ENCODE measurements around the gene LHX3. TPM values are rescaled to one million over a fixed set of nuclear protein-coding genes. Genes with fewer than 3 reads are reported as not detected.
A peak's percentile ranks its signal among the peaks of the same experiment; 100 is the strongest.

Gene LHX3
- total and polyA plus RNA-seq, 2 of the 8 experiments (the other 6 are each of a cell fraction or from before 2014, with no cell fraction given), result 0.02 TPM; not detected in 1

DNA sequence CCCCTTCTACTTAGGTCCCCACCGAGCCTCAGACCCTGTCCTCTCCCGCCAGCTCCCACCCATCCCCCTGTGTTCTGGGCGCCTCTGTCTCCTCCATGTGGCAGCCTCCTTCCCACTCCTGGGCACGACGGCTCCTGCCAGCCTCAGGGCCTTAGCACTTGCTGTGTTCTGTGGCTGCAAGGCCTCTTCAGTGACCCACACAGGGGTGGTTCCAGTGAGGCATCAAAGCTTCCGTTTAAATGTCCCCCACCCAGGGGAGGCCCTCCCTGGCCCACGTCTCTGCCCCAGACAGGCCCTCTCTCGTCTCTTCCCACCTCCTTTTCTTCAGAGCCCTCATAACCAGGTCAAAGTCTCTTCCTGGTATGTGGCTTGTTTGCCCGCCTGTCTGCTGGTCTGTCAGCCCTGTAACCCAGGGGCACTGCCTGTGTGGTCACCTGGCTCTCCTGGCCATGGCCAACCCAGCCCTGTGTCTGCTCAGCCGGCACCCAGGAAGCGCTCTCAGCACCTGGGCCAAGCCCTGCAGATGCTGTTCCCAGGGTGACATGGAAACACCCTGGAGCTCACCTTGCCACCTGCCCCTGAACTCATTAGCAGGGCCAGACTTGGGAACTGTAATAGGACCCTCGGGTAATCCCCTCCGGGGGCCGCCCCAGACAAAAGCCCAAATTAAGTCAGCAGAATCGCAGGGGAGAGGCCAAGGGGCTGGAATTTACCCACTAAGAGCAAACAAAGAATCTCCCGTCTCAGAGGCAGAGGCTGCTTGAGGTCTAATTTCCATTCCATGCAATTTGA lies 33.7 kb downstream of the LHX3 start (continued):
- TF ChIP-seq CHD7 (IDR thresholded peaks at IDR 0.05; ENCODE audit: insufficient replicate concordance, low read length) (no peak), TBP (IDR thresholded peaks at IDR 0.05; ENCODE audit: low read depth, low read length) (no peak), MAX (IDR thresholded peaks at IDR 0.05) (no peak), CREB1 (IDR thresholded peaks at IDR 0.05) (no peak), SRF (IDR thresholded peaks at IDR 0.05; ENCODE audit: low read depth, low read length) (0 out of 2 replicates have a peak, but pooled peaks have one; percentile 27), JUND (IDR thresholded peaks at IDR 0.05; ENCODE audit: low read length) (no peak), TEAD4 (IDR thresholded peaks at IDR 0.05; ENCODE audit: low read depth, low read length) (peak; percentile 77), CEBPB (IDR thresholded peaks at IDR 0.05; ENCODE audit: low read depth, low read length) (no peak), SP1 (IDR thresholded peaks at IDR 0.05; ENCODE audit: low read depth, low read length) (0 out of 2 replicates have a peak, but pooled peaks have one; percentile 24), NANOG (IDR thresholded peaks at IDR 0.05; ENCODE audit: insufficient read depth, low read depth, low read length, poor library complexity, severe bottlenecking) (no peak), TCF12 (IDR thresholded peaks at IDR 0.05; ENCODE audit: low read depth, low read length) (0 out of 2 replicates have a peak, but pooled peaks have one; percentile 45)

Data from H1 (cell line).